Melanocyte of skin (primary cell): Measurements from ENCODE around the gene ARMC10. TPM values are rescaled to one million over a fixed set of nuclear protein-coding genes. Genes with fewer than 3 reads are reported as not detected.

Source experiments
- total RNA-seq, 2 donors: library from RNA; depleted of rRNA; stranded (reverse); fragments of >200 nt; gene quantifications; 2 replicates each; pipeline ENCODE4 v1.2.3, GENCODE V29; 2012

ARMC10 gene
- total RNA-seq: 10 to 100 TPM; 18.9 to 34.3 TPM

GRCh38 chr7:103074519-103075336 is at the start of gene ARMC10, which contains the start of gene FBXL13:
Gene ARMC10 (plus strand): TSS chr7:103075140. CDS start chr7:103075273, 133 bp downstream.
Gene FBXL13 (minus strand): TSS chr7:103074796.

Other genes with a start within 250 kb of the ARMC10 start
- not detected for gene LRRC17, start 162.1 kb upstream of the ARMC10 start, total RNA-seq
- gene FBXL13, start 344 bp upstream of the ARMC10 start, total RNA-seq: 1 to 10 TPM in 1 of 2 donors, under 1 TPM in 1; 1.00 to 1.4 TPM
- gene NAPEPLD, start 74.0 kb downstream of the ARMC10 start, total RNA-seq: 10 to 100 TPM; 19.3 to 28.2 TPM
- gene PMPCB, start 222.3 kb downstream of the ARMC10 start, total RNA-seq: 10 to 100 TPM; 59.9 to 67.9 TPM